HepG2 (cell line): ENCODE measurements around the gene CDT1. TPM values are rescaled to one million over a fixed set of nuclear protein-coding genes. Genes with fewer than 3 reads are reported as not detected.
A peak's percentile ranks its signal among the peaks of the same experiment; 100 is the strongest.

ENCODE experiments used
- BRD4 ChIP-seq: sonication (generic); formaldehyde crosslinking; IDR thresholded peaks from 2 replicates; pipeline ENCODE4 v1.4.0; 2020; ENCODE audit warnings: missing genetic modification reagents
- EED ChIP-seq: sonication (generic); formaldehyde crosslinking; IDR thresholded peaks from 2 replicates; pipeline ENCODE4 v1.5.0; 2020; ENCODE audit warnings: mild to moderate bottlenecking, missing genetic modification reagents
- KLF9 ChIP-seq: IDR thresholded peaks from 2 replicates; pipeline ENCODE4 v1.6.1; 2016; ENCODE audit warnings: low read depth
- LCORL ChIP-seq, 2 experiments: fragments of 450-650 bp in 1 of 2; sonication (generic) in 1 of 2; formaldehyde crosslinking in 1 of 2; IDR thresholded peaks; 2 replicates each; pipeline versions ENCODE4 v1.5.0 to v1.6.1; 2017 to 2020; ENCODE audit warnings: antibody characterized with exemption in 1 of 2, missing genetic modification reagents in 1 of 2
- MAFG ChIP-seq: sonication (generic); formaldehyde crosslinking; IDR thresholded peaks from 2 replicates; pipeline ENCODE4 v1.5.1; 2020; ENCODE audit warnings: mild to moderate bottlenecking, missing genetic modification reagents
- MXD3 ChIP-seq: IDR thresholded peaks from 2 replicates; pipeline ENCODE4 v1.6.1; 2016; ENCODE audit warnings: mild to moderate bottlenecking, missing biosample characterization, missing genetic modification reagents
- MYC ChIP-seq: sonication (generic); formaldehyde crosslinking; IDR thresholded peaks from 2 replicates; pipeline ENCODE4 v1.9.0; 2021; ENCODE audit warnings: missing genetic modification reagents, borderline replicate concordance
- NAIF1 ChIP-seq: sonication (generic); formaldehyde crosslinking; IDR thresholded peaks from 2 replicates; pipeline ENCODE4 v1.5.0; 2020; ENCODE audit warnings: mild to moderate bottlenecking, missing genetic modification reagents, borderline replicate concordance
- POLR2G ChIP-seq: fragments of 200-400 bp; formaldehyde crosslinking; IDR thresholded peaks from 2 replicates; pipeline ENCODE4 v1.6.1; 2018; ENCODE audit warnings: mild to moderate bottlenecking, low read depth, low read length, moderate library complexity
- SAP130 ChIP-seq: IDR thresholded peaks from 2 replicates; pipeline ENCODE4 v1.6.1; 2016; ENCODE audit warnings: low read depth
- SP5 ChIP-seq: IDR thresholded peaks from 2 replicates; pipeline ENCODE4 v1.6.1; 2016; ENCODE audit warnings: low read depth, borderline replicate concordance
- SPEN ChIP-seq: sonication (generic); formaldehyde crosslinking; IDR thresholded peaks from 2 replicates; pipeline ENCODE4 v1.5.1; 2020; ENCODE audit warnings: low read depth, mild to moderate bottlenecking, missing genetic modification reagents
- ZFP91 ChIP-seq: sonication (generic); formaldehyde crosslinking; IDR thresholded peaks from 2 replicates; pipeline ENCODE4 v1.9.0; 2022; ENCODE audit warnings: missing genetic modification reagents, mild to moderate bottlenecking, borderline replicate concordance
- ZFX ChIP-seq: sonication (generic); formaldehyde crosslinking; IDR thresholded peaks from 2 replicates; pipeline ENCODE4 v1.4.0; 2020; ENCODE audit warnings: mild to moderate bottlenecking, low read depth, missing genetic modification reagents, moderate library complexity
- ZNF138 ChIP-seq: sonication (generic); formaldehyde crosslinking; IDR thresholded peaks from 2 replicates; pipeline ENCODE4 v1.5.0; 2020; ENCODE audit warnings: mild to moderate bottlenecking, low read depth, missing genetic modification reagents
- ZNF17 ChIP-seq: sonication (generic); formaldehyde crosslinking; IDR thresholded peaks from 2 replicates; pipeline ENCODE4 v1.5.0; 2020; ENCODE audit warnings: mild to moderate bottlenecking, missing genetic modification reagents
- ZNF280D ChIP-seq: sonication (generic); formaldehyde crosslinking; IDR thresholded peaks from 2 replicates; pipeline ENCODE4 v1.5.1; 2020; ENCODE audit warnings: mild to moderate bottlenecking, missing genetic modification reagents
- ZNF605 ChIP-seq: sonication (generic); formaldehyde crosslinking; IDR thresholded peaks from 2 replicates; pipeline ENCODE4 v1.8.0; 2022; ENCODE audit warnings: mild to moderate bottlenecking, missing genetic modification reagents
- ZNF740 ChIP-seq: sonication (generic); formaldehyde crosslinking; IDR thresholded peaks from 2 replicates; pipeline ENCODE4 v1.4.0; 2020; ENCODE audit warnings: missing genetic modification reagents
- ZNF839 ChIP-seq: sonication (generic); formaldehyde crosslinking; IDR thresholded peaks from 2 replicates; pipeline ENCODE4 v1.4.0; 2020; ENCODE audit warnings: missing genetic modification reagents, mild to moderate bottlenecking, borderline replicate concordance
- polyA plus RNA-seq, 8 experiments: library from polyadenylated mRNA; depleted of rRNA in 3 of 8; stranded (reverse) in 7 of 8; unstranded in 1 of 8; fragments of >200 nt; fragmentation: Illumina TruSeq in 4 of 8; extraction: Trizol in 4 of 8; gene quantifications; 2 replicates each; pipeline versions ENCODE4 v1.2.1 to v1.2.3, GENCODE V29; 2011 to 2016; ENCODE audit warnings: low read depth in 4 of 8, missing spikeins in 1 of 8, mixed read lengths in 1 of 8; ENCODE audit not compliant: insufficient read depth in 1 of 8
- total RNA-seq, 5 experiments: library from RNA; depleted of rRNA; stranded (reverse); fragments of >200 nt; fragmentation: Illumina TruSeq; extraction: Trizol; gene quantifications; 2 replicates each; pipeline ENCODE4 v1.2.3, GENCODE V29; 2016; ENCODE audit warnings: low read depth in 1 of 5

Gene CDT1
- total and polyA plus RNA-seq, 2 of the 13 experiments (the other 11 are each of a cell fraction or from before 2014, with no cell fraction given) = 23.1 to 23.8 TPM

- 0 out of 2 replicates have a peak, but pooled peaks have one; percentile 64 for TF ChIP-seq ZNF280D
- no peak for TF ChIP-seq LCORL (IDR thresholded peaks at IDR 0.05)
- peak; percentile 53; the same call in 1 of the 2 replicates for TF ChIP-seq LCORL (CRISPR knock-in tag; IDR thresholded peaks at IDR 0.05)
- TF ChIP-seq ZNF138 (CRISPR knock-in tag) = 0 out of 2 replicates have a peak, but pooled peaks have one; percentile 24
- TF ChIP-seq ZNF605 (CRISPR knock-in tag) = peak; percentile 56; the same call in 1 of the 2 replicates
- TF ChIP-seq SP5 (CRISPR knock-in tag) = no peak
- peak; percentile 66; the same call in 1 of the 2 replicates for TF ChIP-seq SAP130 (CRISPR knock-in tag)
- TF ChIP-seq MAFG (CRISPR knock-in tag) = 0 out of 2 replicates have a peak, but pooled peaks have one; percentile 23
- TF ChIP-seq ZFX (CRISPR knock-in tag) = peak; percentile 75
- 0 out of 2 replicates have a peak, but pooled peaks have one; percentile 47 for TF ChIP-seq EED
- no peak for TF ChIP-seq NAIF1
- TF ChIP-seq POLR2G = peak; percentile 4; the same call in 1 of the 2 replicates
- TF ChIP-seq ZFP91 (CRISPR knock-in tag) = peak; percentile 64; the same call in 1 of the 2 replicates
- TF ChIP-seq MXD3 = no peak
- 0 out of 2 replicates have a peak, but pooled peaks have one; percentile 3 for TF ChIP-seq SPEN (CRISPR knock-in tag)
- 0 out of 2 replicates have a peak, but pooled peaks have one; percentile 16 for TF ChIP-seq KLF9 (CRISPR knock-in tag)
- peak; percentile 8; the same call in 1 of the 2 replicates for TF ChIP-seq MYC (CRISPR knock-in tag)
- TF ChIP-seq ZNF17 (CRISPR knock-in tag) = 0 out of 2 replicates have a peak, but pooled peaks have one; percentile 57
- no peak for TF ChIP-seq ZNF839
- TF ChIP-seq BRD4 (CRISPR knock-in tag) = no peak
- TF ChIP-seq ZNF740 = peak; percentile 54; the same call in 1 of the 2 replicates
Measured at GRCh38 chr16:88783391-88784073, 20.1 kb upstream of the CDT1 start (continued).
